IMR-90 (cell line): Measurements from ENCODE around the gene WLS.

Experiments used
- BHLHE40 ChIP-seq: fragments of 150-350 bp; IDR thresholded peaks from 2 replicates; pipeline ENCODE4 v1.6.1; 2016; ENCODE audit warnings: mild to moderate bottlenecking, low read depth, low read length
- CEBPB ChIP-seq: IDR thresholded peaks from 2 replicates; pipeline ENCODE4 v1.6.1; 2012; ENCODE audit warnings: low read depth, low read length, improper control_type of control experiment
- CTCF ChIP-seq: conservative IDR thresholded peaks from 2 replicates; pipeline ENCODE4 v1.5.1; 2012; ENCODE audit warnings: mild to moderate bottlenecking, low read depth, low read length, improper control_type of control experiment
- MAFK ChIP-seq: IDR thresholded peaks from 2 replicates; pipeline ENCODE4 v1.6.1; 2012; ENCODE audit warnings: low read depth, low read length, improper control_type of control experiment
- MXI1 ChIP-seq: IDR thresholded peaks from 2 replicates; pipeline ENCODE4 v1.6.1; 2012; ENCODE audit warnings: low read depth, mild to moderate bottlenecking, low read length, moderate library complexity, borderline replicate concordance
- NFE2L2 ChIP-seq: fragments of 150-350 bp; IDR thresholded peaks from 2 replicates; pipeline ENCODE4 v1.6.1; 2016; ENCODE audit warnings: low read depth, mild to moderate bottlenecking, low read length
- POLR2A ChIP-seq: IDR thresholded peaks from 2 replicates; pipeline ENCODE4 v1.6.1; 2012; ENCODE audit warnings: mild to moderate bottlenecking, low read depth, low read length
- RAD21 ChIP-seq: IDR thresholded peaks from 2 replicates; pipeline ENCODE4 v1.6.1; 2012; ENCODE audit warnings: low read length, improper control_type of control experiment
- RFX5 ChIP-seq: IDR thresholded peaks from 2 replicates; pipeline ENCODE4 v1.8.0; 2012; ENCODE audit warnings: low read depth, mild to moderate bottlenecking, low read length, moderate library complexity
- SMC3 ChIP-seq: fragments of 150-350 bp; IDR thresholded peaks from 2 replicates; pipeline ENCODE4 v1.6.1; 2016; ENCODE audit warnings: low read depth, mild to moderate bottlenecking, antibody characterized with exemption, low read length, moderate library complexity
- USF2 ChIP-seq: fragments of 150-350 bp; IDR thresholded peaks from 2 replicates; pipeline ENCODE4 v1.6.1; 2017; ENCODE audit warnings: mild to moderate bottlenecking, antibody characterized with exemption, low read length, low read depth

- TF ChIP-seq CTCF, result no peak
- no peak for TF ChIP-seq POLR2A
- no peak for TF ChIP-seq SMC3
- TF ChIP-seq BHLHE40, result no peak
- peak; percentile 71; the same call in 1 of the 2 replicates for TF ChIP-seq NFE2L2
- TF ChIP-seq MAFK, result peak; percentile 46; the same call in 1 of the 2 replicates
- TF ChIP-seq MXI1, result no peak
- peak; percentile 1; the same call in 1 of the 2 replicates for TF ChIP-seq RAD21
- no peak for TF ChIP-seq USF2
- no peak for TF ChIP-seq RFX5
- TF ChIP-seq CEBPB, result peak; percentile 61; the same call in 1 of the 2 replicates
These were observed 128.3 kb downstream of the WLS start for GRCh38 chr1:68103884-68104554.
